HepG2 (cell line): ENCODE results near the gene PRKAR1A. TPM values are rescaled to one million over a fixed set of nuclear protein-coding genes. Genes with fewer than 3 reads are reported as not detected.

Source experiments
- CCDC6 ChIP-seq: sonication (generic); formaldehyde crosslinking; IDR thresholded peaks from 2 replicates; pipeline ENCODE4 v1.8.1; 2022; ENCODE audit warnings: mild to moderate bottlenecking, missing genetic modification reagents, moderate library complexity
- FOXM1 ChIP-seq: sonication (generic); formaldehyde crosslinking; IDR thresholded peaks from 2 replicates; pipeline ENCODE4 v1.5.0; 2020; ENCODE audit warnings: missing genetic modification reagents
- HHEX ChIP-seq: IDR thresholded peaks from 2 replicates; pipeline ENCODE4 v1.6.1; 2016; ENCODE audit warnings: control low read depth
- HNRNPH1 ChIP-seq: fragments of 200-400 bp; formaldehyde crosslinking; optimal IDR thresholded peaks from 2 replicates; pipeline ENCODE3; 2017; ENCODE audit warnings: mild to moderate bottlenecking, low read depth, low read length
- MAFG ChIP-seq: sonication (generic); formaldehyde crosslinking; IDR thresholded peaks from 2 replicates; pipeline ENCODE4 v1.5.1; 2020; ENCODE audit warnings: mild to moderate bottlenecking, missing genetic modification reagents
- SKI ChIP-seq: fragments of 450-650 bp; IDR thresholded peaks from one replicate; pipeline ENCODE4 v1.6.1; 2018; ENCODE audit warnings: mild to moderate bottlenecking; ENCODE audit not compliant: partially characterized antibody
- SOX6 ChIP-seq, 2 experiments: fragments of 450-650 bp in 1 of 2; sonication (generic) in 1 of 2; formaldehyde crosslinking in 1 of 2; IDR thresholded peaks; 2 replicates each; pipeline versions ENCODE4 v1.4.0 to v1.6.1; 2017 to 2020; ENCODE audit warnings: antibody characterized with exemption in 1 of 2, mild to moderate bottlenecking in 1 of 2, missing genetic modification reagents in 1 of 2
- YEATS4 ChIP-seq: sonication (generic); formaldehyde crosslinking; IDR thresholded peaks from 2 replicates; pipeline ENCODE4 v1.4.0; 2020; ENCODE audit warnings: missing genetic modification reagents, borderline replicate concordance
- ZBTB26 ChIP-seq: IDR thresholded peaks from 2 replicates; pipeline ENCODE4 v1.6.1; 2016; ENCODE audit warnings: missing compliant biosample characterization, missing genetic modification reagents, borderline replicate concordance
- ZBTB37 ChIP-seq: sonication (generic); formaldehyde crosslinking; IDR thresholded peaks from 2 replicates; pipeline ENCODE4 v1.4.0; 2020; ENCODE audit warnings: mild to moderate bottlenecking, missing genetic modification reagents
- ZBTB39 ChIP-seq: sonication (generic); formaldehyde crosslinking; IDR thresholded peaks from 2 replicates; pipeline ENCODE4 v1.5.0; 2020; ENCODE audit warnings: missing genetic modification reagents
- ZNF101 ChIP-seq: sonication (generic); formaldehyde crosslinking; IDR thresholded peaks from 2 replicates; pipeline ENCODE4 v1.4.0; 2020; ENCODE audit warnings: mild to moderate bottlenecking, low read depth, missing genetic modification reagents, borderline replicate concordance
- ZNF121 ChIP-seq: sonication (generic); formaldehyde crosslinking; IDR thresholded peaks from 2 replicates; pipeline ENCODE4 v1.5.0; 2020; ENCODE audit warnings: mild to moderate bottlenecking, missing genetic modification reagents
- ZNF343 ChIP-seq: sonication (generic); formaldehyde crosslinking; IDR thresholded peaks from 2 replicates; pipeline ENCODE4 v1.4.0; 2020; ENCODE audit warnings: mild to moderate bottlenecking, missing genetic modification reagents
- ZNF503 ChIP-seq: sonication (generic); formaldehyde crosslinking; IDR thresholded peaks from 2 replicates; pipeline ENCODE4 v1.4.0; 2020; ENCODE audit warnings: missing genetic modification reagents
- ZNF512 ChIP-seq: sonication (generic); formaldehyde crosslinking; IDR thresholded peaks from 2 replicates; pipeline ENCODE4 v1.4.0; 2020; ENCODE audit warnings: mild to moderate bottlenecking, missing genetic modification reagents
- ZNF552 ChIP-seq: sonication (generic); formaldehyde crosslinking; IDR thresholded peaks from 2 replicates; pipeline ENCODE4 v1.9.0; 2022; ENCODE audit warnings: missing genetic modification reagents, mild to moderate bottlenecking, borderline replicate concordance
- ZNF704 ChIP-seq: sonication (generic); formaldehyde crosslinking; IDR thresholded peaks from 2 replicates; pipeline ENCODE4 v1.8.1; 2023; ENCODE audit warnings: mild to moderate bottlenecking, inconsistent platforms, moderate library complexity, missing genetic modification reagents, borderline replicate concordance
- ZNF788 ChIP-seq: sonication (generic); formaldehyde crosslinking; IDR thresholded peaks from 2 replicates; pipeline ENCODE4 v1.5.0; 2020; ENCODE audit warnings: mild to moderate bottlenecking, missing genetic modification reagents, borderline replicate concordance
- polyA plus RNA-seq, 8 experiments: library from polyadenylated mRNA; depleted of rRNA in 3 of 8; stranded (reverse) in 7 of 8; unstranded in 1 of 8; fragments of >200 nt; fragmentation: Illumina TruSeq in 4 of 8; extraction: Trizol in 4 of 8; gene quantifications; 2 replicates each; pipeline versions ENCODE4 v1.2.1 to v1.2.3, GENCODE V29; 2011 to 2016; ENCODE audit warnings: low read depth in 4 of 8, missing spikeins in 1 of 8, mixed read lengths in 1 of 8; ENCODE audit not compliant: insufficient read depth in 1 of 8
- total RNA-seq, 5 experiments: library from RNA; depleted of rRNA; stranded (reverse); fragments of >200 nt; fragmentation: Illumina TruSeq; extraction: Trizol; gene quantifications; 2 replicates each; pipeline ENCODE4 v1.2.3, GENCODE V29; 2016; ENCODE audit warnings: low read depth in 1 of 5

The PRKAR1A gene
- total and polyA plus RNA-seq, 2 of the 13 experiments (the other 11 are each of a cell fraction or from before 2014, with no cell fraction given), result 265 to 266 TPM

- TF ChIP-seq SOX6 (IDR thresholded peaks at IDR 0.05), result no peak
- TF ChIP-seq SOX6 (CRISPR knock-in tag; IDR thresholded peaks at IDR 0.05), result peak; percentile 36; the same call in 1 of the 2 replicates
- TF ChIP-seq FOXM1 (CRISPR knock-in tag), result no peak
- no peak for TF ChIP-seq ZNF503
- TF ChIP-seq ZNF788 (CRISPR knock-in tag), result peak; percentile 90; the same call in 1 of the 2 replicates
- 0 out of 2 replicates have a peak, but pooled peaks have one; percentile 37 for TF ChIP-seq ZNF552 (CRISPR knock-in tag)
- no peak for TF ChIP-seq ZNF704 (CRISPR knock-in tag)
- TF ChIP-seq YEATS4, result peak; percentile 98
- TF ChIP-seq ZBTB39 (CRISPR knock-in tag), result peak; percentile 82; the same call in 1 of the 2 replicates
- TF ChIP-seq MAFG, result no peak
- TF ChIP-seq HHEX (CRISPR knock-in tag), result no peak
- no peak for TF ChIP-seq ZNF343 (CRISPR knock-in tag)
- no peak for TF ChIP-seq ZNF101 (CRISPR knock-in tag)
- TF ChIP-seq ZNF512 (CRISPR knock-in tag), result 0 out of 2 replicates have a peak, but pooled peaks have one; percentile 6
- TF ChIP-seq SKI, result peak; percentile 61
- TF ChIP-seq CCDC6 (CRISPR knock-in tag), result no peak; the same call in 1 of the 2 replicates
- TF ChIP-seq ZBTB26 (CRISPR knock-in tag), result no peak
- TF ChIP-seq ZNF121 (CRISPR knock-in tag), result no peak
- TF ChIP-seq HNRNPH1, result no peak
- no peak for TF ChIP-seq ZBTB37 (CRISPR knock-in tag)
Observed at GRCh38 chr17:68512247-68512959, at the start of gene PRKAR1A (continued).
